Osteocyte (in vitro differentiated cells): ENCODE results near the gene AACS. TPM values are rescaled to one million over a fixed set of nuclear protein-coding genes. Genes with fewer than 3 reads are reported as not detected.

ENCODE experiments used
- DNase-seq: peaks from one replicate; pipeline ENCODE4 v3.0.0; 2021; ENCODE audit warnings: mixed read lengths; ENCODE audit not compliant: unreplicated experiment; ENCODE audit errors: extremely low spot score
- H3K27ac Mint-ChIP-seq: one replicate; pipeline ENCODE4 v1.8.0; 2021; ENCODE audit warnings: mild to moderate bottlenecking, mixed read lengths; ENCODE audit not compliant: unreplicated experiment
- H3K27me3 Mint-ChIP-seq: one replicate; pipeline ENCODE4 v1.8.0; 2021; ENCODE audit warnings: mixed read lengths; ENCODE audit not compliant: unreplicated experiment
- H3K36me3 Mint-ChIP-seq: one replicate; pipeline ENCODE4 v1.8.0; 2021; ENCODE audit warnings: mixed read lengths; ENCODE audit not compliant: unreplicated experiment
- H3K4me1 Mint-ChIP-seq: one replicate; pipeline ENCODE4 v1.8.0; 2021; ENCODE audit warnings: mixed read lengths; ENCODE audit not compliant: unreplicated experiment
- H3K4me3 Mint-ChIP-seq: one replicate; pipeline ENCODE4 v1.8.0; 2021; ENCODE audit warnings: mild to moderate bottlenecking, moderate library complexity, mixed read lengths; ENCODE audit not compliant: unreplicated experiment
- H3K9me3 Mint-ChIP-seq: one replicate; pipeline ENCODE4 v1.8.0; 2021; ENCODE audit warnings: mixed read lengths; ENCODE audit not compliant: unreplicated experiment
- total RNA-seq: library from RNA; stranded (reverse); gene quantifications from 2 replicates; pipeline ENCODE4 v1.2.1, GENCODE V29; 2021
- TF ChIP-seq, protein P1 (sequence below): fragments of 200-600 bp; sonication (generic); IDR thresholded peaks from 2 replicates; pipeline ENCODE4 v1.5.0; 2021; ENCODE audit warnings: antibody characterized with exemption, mild to moderate bottlenecking, moderate library complexity

Gene AACS
- total RNA-seq, 1 donor from 2014 or later: 22.0 TPM

DNA sequence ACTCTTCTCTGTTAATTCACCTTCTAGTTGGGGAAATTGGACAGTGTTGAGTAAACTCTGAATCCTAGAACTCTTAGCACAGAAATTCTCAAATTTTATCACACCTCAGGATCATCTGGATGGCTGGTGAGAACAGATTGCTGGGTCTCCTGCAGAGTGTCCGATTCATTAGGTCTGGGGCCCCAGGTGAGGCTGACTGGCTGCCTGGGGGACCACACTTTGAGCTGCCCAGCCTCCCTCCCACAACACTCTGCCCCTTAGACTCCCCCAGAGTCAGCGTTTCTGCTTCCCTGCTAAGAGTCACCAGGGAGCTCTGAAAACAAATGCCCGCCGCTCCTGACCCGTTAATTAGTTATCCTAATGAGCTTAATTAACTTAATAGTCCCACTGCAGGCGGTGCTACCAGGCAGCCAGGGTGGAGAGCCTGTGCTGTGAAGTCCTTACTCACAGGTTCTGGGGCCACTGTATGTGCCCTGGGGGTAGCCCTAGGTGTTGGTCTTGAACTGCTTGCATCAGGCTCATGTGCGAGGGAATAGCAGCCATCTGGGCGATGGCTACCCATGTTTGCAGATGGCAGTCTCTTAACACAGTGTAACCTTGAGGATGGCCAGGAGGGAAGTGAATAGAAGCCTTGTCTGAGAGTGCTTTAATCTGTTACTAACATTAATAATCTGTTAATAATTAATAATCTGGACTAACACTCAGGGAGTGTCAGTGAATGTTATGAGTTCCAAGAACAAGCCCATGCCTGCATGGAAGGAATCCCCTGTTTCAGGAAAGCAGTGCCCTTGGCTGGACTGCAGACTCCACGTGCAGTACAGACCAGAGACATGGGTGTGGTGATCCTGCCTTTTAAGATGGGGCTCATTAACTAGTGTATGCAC lies 35.6 kb downstream of the AACS start:
- H3K36me3 Mint-ChIP-seq: peaks cover 22% of the 10 kb centered on the region
- H3K27me3 Mint-ChIP-seq: no peaks in the 10 kb centered on the region
- DNase-seq: no peak
- no peak overlapping the region for H3K4me3 Mint-ChIP-seq
- H3K27ac Mint-ChIP-seq: no peak overlapping the region
- TF ChIP-seq, protein P1, sequence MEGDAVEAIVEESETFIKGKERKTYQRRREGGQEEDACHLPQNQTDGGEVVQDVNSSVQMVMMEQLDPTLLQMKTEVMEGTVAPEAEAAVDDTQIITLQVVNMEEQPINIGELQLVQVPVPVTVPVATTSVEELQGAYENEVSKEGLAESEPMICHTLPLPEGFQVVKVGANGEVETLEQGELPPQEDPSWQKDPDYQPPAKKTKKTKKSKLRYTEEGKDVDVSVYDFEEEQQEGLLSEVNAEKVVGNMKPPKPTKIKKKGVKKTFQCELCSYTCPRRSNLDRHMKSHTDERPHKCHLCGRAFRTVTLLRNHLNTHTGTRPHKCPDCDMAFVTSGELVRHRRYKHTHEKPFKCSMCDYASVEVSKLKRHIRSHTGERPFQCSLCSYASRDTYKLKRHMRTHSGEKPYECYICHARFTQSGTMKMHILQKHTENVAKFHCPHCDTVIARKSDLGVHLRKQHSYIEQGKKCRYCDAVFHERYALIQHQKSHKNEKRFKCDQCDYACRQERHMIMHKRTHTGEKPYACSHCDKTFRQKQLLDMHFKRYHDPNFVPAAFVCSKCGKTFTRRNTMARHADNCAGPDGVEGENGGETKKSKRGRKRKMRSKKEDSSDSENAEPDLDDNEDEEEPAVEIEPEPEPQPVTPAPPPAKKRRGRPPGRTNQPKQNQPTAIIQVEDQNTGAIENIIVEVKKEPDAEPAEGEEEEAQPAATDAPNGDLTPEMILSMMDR: no peak
- H3K9me3 Mint-ChIP-seq: no peaks in the 10 kb centered on the region
- H3K4me1 Mint-ChIP-seq: no peaks in the 10 kb centered on the region

DNA sequence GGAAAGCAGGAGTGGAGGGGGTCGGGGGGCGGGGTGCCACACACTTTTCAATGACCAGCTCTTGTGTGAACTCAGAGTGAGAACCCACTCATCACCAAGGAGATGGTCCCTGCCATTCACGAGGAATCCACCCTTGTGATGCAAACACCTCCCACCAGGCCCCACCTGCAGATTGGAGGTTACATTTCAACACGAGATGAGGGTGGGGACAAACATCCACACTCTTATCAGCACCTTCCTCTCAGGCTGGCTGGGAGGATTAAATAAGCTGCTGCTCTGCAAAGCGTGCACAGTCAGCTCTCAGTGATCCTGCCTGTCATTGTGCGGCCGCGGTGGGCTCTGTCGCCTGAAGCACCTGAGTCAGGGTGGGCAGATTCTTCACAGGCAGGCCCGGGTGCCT lies 39.7 kb downstream of the AACS start:
- Mint-ChIP-seq H3K4me1 (no peaks in the 10 kb centered on the region), H3K36me3 (peaks cover 39% of the 10 kb centered on the region), H3K9me3 (no peaks in the 10 kb centered on the region), H3K27me3 (no peaks in the 10 kb centered on the region), H3K27ac (no peak overlapping the region), H3K4me3 (no peak overlapping the region)
- TF ChIP-seq, protein P1: no peak
- DNase-seq: no peak

- H3K4me1 Mint-ChIP-seq: peaks cover 4% of the 10 kb centered on the region
- no peak for DNase-seq
- H3K27ac Mint-ChIP-seq: no peak overlapping the region
- H3K9me3 Mint-ChIP-seq: no peaks in the 10 kb centered on the region
- H3K27me3 Mint-ChIP-seq: no peaks in the 10 kb centered on the region
- TF ChIP-seq, protein P1: no peak
- H3K4me3 Mint-ChIP-seq: no peak overlapping the region
- H3K36me3 Mint-ChIP-seq: peaks cover 40% of the 10 kb centered on the region
These were observed 40.4 kb downstream of the AACS start for GRCh38 chr12:125105600-125105999.

- DNase-seq: no peak
- peaks cover 26% of the 10 kb centered on the region for H3K36me3 Mint-ChIP-seq
- H3K27ac Mint-ChIP-seq: no peak overlapping the region
These were observed 45.6 kb downstream of the AACS start for GRCh38 chr12:125110641-125111360.

More at GRCh38 chr12:125110641-125111360, 45.6 kb downstream of the AACS start:
- Mint-ChIP-seq H3K4me3 (no peak overlapping the region), H3K4me1 (peaks cover 9% of the 10 kb centered on the region), H3K27me3 (no peaks in the 10 kb centered on the region), H3K9me3 (no peaks in the 10 kb centered on the region)
- TF ChIP-seq, protein P1: no peak
